ENCODE measurements around the gene MTAP.

GRCh38 chr9:21889673-21890072 is 87.2 kb downstream of the MTAP start:
- TF ChIP-seq CTCF (IDR thresholded peaks at IDR 0.05; ENCODE audit: low read depth, low read length, poor library complexity, severe bottlenecking) = no peak
- TF ChIP-seq EZH2phosphoT487 (IDR thresholded peaks at IDR 0.05; ENCODE audit: borderline replicate concordance, low read length) = no peak

Measured in DOHH2 (cell line).